H9 (cell line): ENCODE measurements around the gene KCNRG. TPM values are rescaled to one million over a fixed set of nuclear protein-coding genes. Genes with fewer than 3 reads are reported as not detected.

ENCODE experiments used
- DNase-seq: peaks from one replicate; pipeline ENCODE4 v3.0.0-alpha.2; 2017
- H2AFZ ChIP-seq: one replicate; pipeline ENCODE4 v1.6.1; 2013; ENCODE audit warnings: mild to moderate bottlenecking, low read length, control low read depth, moderate library complexity
- H2AK5ac ChIP-seq: 2 replicates; pipeline ENCODE4 v1.6.1; 2013; ENCODE audit warnings: low read length, control low read depth, mixed read lengths; ENCODE audit not compliant: insufficient read length
- H2BK120ac ChIP-seq: one replicate; pipeline ENCODE4 v1.6.1; 2013; ENCODE audit warnings: low read depth, mild to moderate bottlenecking, low read length, control low read depth, inconsistent platforms; ENCODE audit not compliant: poor library complexity, severe bottlenecking
- H2BK12ac ChIP-seq: 2 replicates; pipeline ENCODE4 v1.6.1; 2013; ENCODE audit warnings: low read length, control low read depth, mixed read lengths, low read depth; ENCODE audit not compliant: insufficient read length
- H2BK15ac ChIP-seq: 2 replicates; pipeline ENCODE4 v1.6.1; 2013; ENCODE audit warnings: low read depth, low read length, control low read depth
- H2BK20ac ChIP-seq: one replicate; pipeline ENCODE4 v1.6.1; 2013; ENCODE audit warnings: low read depth, mild to moderate bottlenecking, low read length, control low read depth, inconsistent platforms; ENCODE audit not compliant: poor library complexity, severe bottlenecking
- H2BK5ac ChIP-seq: 2 replicates; pipeline ENCODE4 v1.6.1; 2013; ENCODE audit warnings: low read length, control low read depth, mixed read lengths; ENCODE audit not compliant: insufficient read length
- H3K14ac ChIP-seq: 2 replicates; pipeline ENCODE4 v1.6.1; 2013; ENCODE audit warnings: low read length, control low read depth; ENCODE audit not compliant: insufficient read depth
- H3K18ac ChIP-seq: 2 replicates; pipeline ENCODE4 v1.6.1; 2013; ENCODE audit warnings: low read depth, mild to moderate bottlenecking, mixed read lengths, low read length, control low read depth; ENCODE audit not compliant: insufficient read length
- H3K23ac ChIP-seq: 2 replicates; pipeline ENCODE4 v1.6.1; 2013; ENCODE audit warnings: low read length, control low read depth, mixed read lengths, low read depth; ENCODE audit not compliant: insufficient read length
- H3K23me2 ChIP-seq: 2 replicates; pipeline ENCODE4 v1.6.1; 2013; ENCODE audit warnings: low read depth, mild to moderate bottlenecking, mixed read lengths, low read length, control low read depth; ENCODE audit not compliant: insufficient read length, poor library complexity, severe bottlenecking
- H3K27ac ChIP-seq: 2 replicates; pipeline ENCODE4 v1.5.1; 2013; ENCODE audit warnings: low read length, control low read depth, mixed read lengths, low read depth; ENCODE audit not compliant: insufficient read length
- H3K27me3 ChIP-seq: 2 replicates; pipeline ENCODE4 v1.6.1; 2013; ENCODE audit warnings: low read length, control low read depth, inconsistent platforms; ENCODE audit not compliant: insufficient read depth
- H3K4ac ChIP-seq: 2 replicates; pipeline ENCODE4 v1.6.1; 2013; ENCODE audit warnings: low read depth, mild to moderate bottlenecking, control low read depth, inconsistent platforms, low read length, moderate library complexity
- H3K4me1 ChIP-seq: 2 replicates; pipeline ENCODE4 v1.6.1; 2013; ENCODE audit warnings: low read length, control low read depth, inconsistent platforms; ENCODE audit not compliant: insufficient read depth
- H3K4me2 ChIP-seq: 2 replicates; pipeline ENCODE4 v1.6.1; 2013; ENCODE audit warnings: low read length, control low read depth, mixed read lengths; ENCODE audit not compliant: insufficient read length, insufficient read depth
- H3K56ac ChIP-seq: 2 replicates; pipeline ENCODE4 v1.6.1; 2013; ENCODE audit warnings: low read depth, mild to moderate bottlenecking, mixed read lengths, low read length, control low read depth; ENCODE audit not compliant: insufficient read length
- H3K79me1 ChIP-seq: 2 replicates; pipeline ENCODE4 v1.6.1; 2013; ENCODE audit warnings: low read depth, mild to moderate bottlenecking, moderate library complexity, low read length, control low read depth, inconsistent platforms; ENCODE audit not compliant: insufficient read depth, poor library complexity, severe bottlenecking
- H3K79me2 ChIP-seq: 2 replicates; pipeline ENCODE4 v1.6.1; 2013; ENCODE audit warnings: low read length, control low read depth, inconsistent platforms; ENCODE audit not compliant: insufficient read depth
- H3K9ac ChIP-seq: 2 replicates; pipeline ENCODE4 v1.6.1; 2013; ENCODE audit warnings: low read length, control low read depth, mixed read lengths; ENCODE audit not compliant: insufficient read length; ENCODE audit errors: extremely low read depth
- H3K9me3 ChIP-seq: one replicate; pipeline ENCODE4 v1.6.1; 2013; ENCODE audit warnings: low read depth, low read length, inconsistent platforms; ENCODE audit not compliant: control insufficient read depth
- H3T11ph ChIP-seq: one replicate; pipeline ENCODE4 v1.6.1; 2013; ENCODE audit warnings: mild to moderate bottlenecking, low read length, control low read depth, inconsistent platforms
- H4K20me1 ChIP-seq: one replicate; pipeline ENCODE4 v1.6.1; 2013; ENCODE audit not compliant: control insufficient read depth, insufficient read length, insufficient read depth
- H4K5ac ChIP-seq: 2 replicates; pipeline ENCODE4 v1.6.1; 2013; ENCODE audit warnings: low read depth, mild to moderate bottlenecking, mixed read lengths, low read length, control low read depth; ENCODE audit not compliant: insufficient read length
- H4K8ac ChIP-seq: replicated peaks from 2 replicates; pipeline ENCODE4 v1.6.1; 2013; ENCODE audit warnings: low read length, control low read depth, mixed read lengths, low read depth; ENCODE audit not compliant: insufficient read length
- H4K91ac ChIP-seq: 2 replicates; pipeline ENCODE4 v1.6.1; 2013; ENCODE audit warnings: low read depth, mild to moderate bottlenecking, moderate library complexity, mixed read lengths, low read length, control low read depth; ENCODE audit not compliant: insufficient read length
- H3K27ac Mint-ChIP-seq, 3 experiments: 2 replicates in 2 of 3; 3 replicates in 1 of 3; pipeline ENCODE4 v1.8.0; 2020 to 2021; ENCODE audit warnings: mixed read lengths in 3 of 3, mild to moderate bottlenecking in 1 of 3, moderate library complexity in 1 of 3
- H3K27me3 Mint-ChIP-seq: 2 replicates; pipeline ENCODE4 v1.8.0; 2021; ENCODE audit warnings: low read depth, mild to moderate bottlenecking, moderate library complexity, mixed read lengths
- H3K36me3 Mint-ChIP-seq, 3 experiments: 2 replicates in 2 of 3; 3 replicates in 1 of 3; pipeline ENCODE4 v1.8.0; 2020 to 2021; ENCODE audit warnings: low read depth in 3 of 3, mixed read lengths in 3 of 3; ENCODE audit not compliant: insufficient read depth in 1 of 3
- H3K4me1 Mint-ChIP-seq, 2 experiments: 2 replicates each; pipeline ENCODE4 v1.8.0; 2020; ENCODE audit warnings: mixed read lengths in 2 of 2
- H3K4me3 Mint-ChIP-seq, 2 experiments: 2 replicates in 1 of 2; 3 replicates in 1 of 2; pipeline ENCODE4 v1.8.0; 2020 to 2021; ENCODE audit warnings: mild to moderate bottlenecking in 2 of 2, mixed read lengths in 2 of 2, moderate library complexity in 1 of 2
- H3K9me3 Mint-ChIP-seq, 2 experiments: 2 replicates in 1 of 2; 3 replicates in 1 of 2; pipeline ENCODE4 v1.8.0; 2020; ENCODE audit warnings: mild to moderate bottlenecking in 2 of 2, mixed read lengths in 2 of 2, moderate library complexity in 1 of 2
- WGBS: extraction: QIAGEN DNeasy Blood & Tissue Kit; methylation state at CpG from one replicate; pipeline ENCODE4 v1.1.7; 2013; ENCODE audit warnings: missing lambda C conversion rate, low lambda C conversion rate, mixed read lengths; ENCODE audit not compliant: insufficient read length; ENCODE audit errors: extremely low coverage; 5-methylcytosine and 5-hydroxymethylcytosine counted together
- total RNA-seq: library from RNA; stranded (reverse); gene quantifications from 2 replicates; pipeline ENCODE4 v1.2.1, GENCODE V29; 2021
- TF ChIP-seq, protein P1 (sequence below): fragments of 200-600 bp; sonication (generic); conservative IDR thresholded peaks from 3 replicates; pipeline ENCODE4 v1.8.0; 2021; ENCODE audit warnings: antibody characterized with exemption, mild to moderate bottlenecking

Gene KCNRG
- total RNA-seq, 1 experiment from 2014 or later, result 0.74 TPM

- H3K4me3 Mint-ChIP-seq, result no peak overlapping the region
- Histone ChIP-seq H2AK5ac (no peak overlapping the region), H3K23ac (no peak overlapping the region), H2BK5ac (no peak overlapping the region), H3T11ph (no peak overlapping the region), H3K9me3 (no peaks in the 10 kb centered on the region), H3K27ac (no peak overlapping the region), H2AFZ (no peak overlapping the region), H2BK20ac (no peak overlapping the region), H3K79me2 (no peaks in the 10 kb centered on the region), H3K4me1 (no peaks in the 10 kb centered on the region), H3K18ac (no peak overlapping the region), H4K8ac (no peak overlapping the region), H3K79me1 (no peaks in the 10 kb centered on the region), H2BK120ac (no peak overlapping the region), H3K4ac (no peak overlapping the region), H2BK12ac (no peak overlapping the region), H4K5ac (no peak overlapping the region), H4K91ac (no peak overlapping the region), H3K14ac (no peak overlapping the region), H3K27me3 (no peaks in the 10 kb centered on the region), H3K56ac (no peak overlapping the region), H4K20me1 (no peaks in the 10 kb centered on the region), H2BK15ac (no peak overlapping the region), H3K23me2 (no peaks in the 10 kb centered on the region), H3K9ac (no peak overlapping the region), H3K4me2 (no peak overlapping the region)
- WGBS, result no CpG with 5 or more reads among the region's 1 CpG
- no peak overlapping the region for H3K27ac Mint-ChIP-seq
- H3K9me3 Mint-ChIP-seq, result no peaks in the 10 kb centered on the region
- H3K27me3 Mint-ChIP-seq, result no peaks in the 10 kb centered on the region
- no peaks in the 10 kb centered on the region for H3K4me1 Mint-ChIP-seq
- DNase-seq, result no peak
- TF ChIP-seq, protein P1, sequence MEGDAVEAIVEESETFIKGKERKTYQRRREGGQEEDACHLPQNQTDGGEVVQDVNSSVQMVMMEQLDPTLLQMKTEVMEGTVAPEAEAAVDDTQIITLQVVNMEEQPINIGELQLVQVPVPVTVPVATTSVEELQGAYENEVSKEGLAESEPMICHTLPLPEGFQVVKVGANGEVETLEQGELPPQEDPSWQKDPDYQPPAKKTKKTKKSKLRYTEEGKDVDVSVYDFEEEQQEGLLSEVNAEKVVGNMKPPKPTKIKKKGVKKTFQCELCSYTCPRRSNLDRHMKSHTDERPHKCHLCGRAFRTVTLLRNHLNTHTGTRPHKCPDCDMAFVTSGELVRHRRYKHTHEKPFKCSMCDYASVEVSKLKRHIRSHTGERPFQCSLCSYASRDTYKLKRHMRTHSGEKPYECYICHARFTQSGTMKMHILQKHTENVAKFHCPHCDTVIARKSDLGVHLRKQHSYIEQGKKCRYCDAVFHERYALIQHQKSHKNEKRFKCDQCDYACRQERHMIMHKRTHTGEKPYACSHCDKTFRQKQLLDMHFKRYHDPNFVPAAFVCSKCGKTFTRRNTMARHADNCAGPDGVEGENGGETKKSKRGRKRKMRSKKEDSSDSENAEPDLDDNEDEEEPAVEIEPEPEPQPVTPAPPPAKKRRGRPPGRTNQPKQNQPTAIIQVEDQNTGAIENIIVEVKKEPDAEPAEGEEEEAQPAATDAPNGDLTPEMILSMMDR, result no peak
- peaks cover 0 to 30% (median 7%) of the 10 kb centered on the region in 3 experiments; a peak in 5 of 7 replicates for H3K36me3 Mint-ChIP-seq
These were observed 54.0 kb downstream of the KCNRG start for GRCh38 chr13:50069261-50069660.
